GM12875 (cell line): ENCODE results near the gene MYH9.
"Not testable (repeated sequence)": the region's sequence is repeated elsewhere in the genome, so short reads cannot be mapped to it uniquely, and the experiment has no call there.

Source experiments
- H3K4me3 ChIP-seq: one replicate; pipeline ENCODE4 v1.5.1; 2011; ENCODE audit warnings: low read depth, low read length, control low read depth
- CTCF ChIP-seq: IDR thresholded peaks from 2 replicates; pipeline ENCODE4 v1.5.1; 2011; ENCODE audit warnings: low read depth, mild to moderate bottlenecking, control low read depth, inconsistent platforms, low read length, moderate library complexity, borderline replicate concordance; ENCODE audit not compliant: insufficient read depth

The MYH9 gene

DNA sequence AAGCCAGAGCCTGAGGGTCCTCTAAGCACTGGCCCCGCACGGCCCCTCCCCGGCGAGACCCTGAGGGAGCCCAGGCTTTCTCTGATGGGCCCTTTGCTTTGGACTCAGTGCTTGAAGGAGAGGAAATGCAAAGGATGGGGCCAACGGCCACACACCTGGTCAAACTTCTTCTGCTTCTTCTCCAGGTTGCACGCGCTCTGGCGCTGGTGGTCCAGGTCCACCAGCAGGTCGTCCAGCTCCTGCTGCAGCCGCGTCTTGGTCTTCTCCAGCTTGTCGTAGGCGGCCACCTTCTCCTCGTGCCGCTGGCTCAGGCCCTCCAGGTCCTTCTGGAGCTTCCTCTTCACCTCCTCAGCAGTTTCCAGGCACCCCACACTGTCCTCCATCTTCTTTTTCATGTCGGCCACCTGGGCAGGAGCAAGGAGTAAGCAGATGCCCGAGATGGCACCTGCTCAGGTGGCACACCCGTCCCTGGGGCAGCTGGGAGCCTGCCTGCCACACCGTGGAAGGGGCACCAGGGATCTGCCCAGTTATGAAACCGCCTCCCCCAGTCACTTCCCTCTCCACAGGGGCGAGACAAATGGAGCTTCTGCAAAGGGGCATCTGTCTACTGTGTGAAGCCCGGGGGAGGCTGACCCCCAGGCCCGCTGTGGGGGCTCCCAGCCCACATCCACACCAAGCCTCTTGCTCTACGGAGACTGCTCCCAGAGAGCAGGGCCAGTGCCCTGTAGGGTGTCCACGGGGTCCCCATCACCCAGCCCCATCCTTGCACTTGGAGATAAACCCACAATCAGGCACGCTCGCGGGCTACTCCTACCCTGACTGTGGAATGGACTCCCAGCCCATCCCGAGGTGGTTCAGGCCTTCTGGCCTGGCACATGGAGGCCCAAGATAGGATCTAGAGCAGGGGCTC, 95.7 kb downstream of the MYH9 start:
- no peak for TF ChIP-seq CTCF
- no peak overlapping the region for H3K4me3 ChIP-seq

DNA sequence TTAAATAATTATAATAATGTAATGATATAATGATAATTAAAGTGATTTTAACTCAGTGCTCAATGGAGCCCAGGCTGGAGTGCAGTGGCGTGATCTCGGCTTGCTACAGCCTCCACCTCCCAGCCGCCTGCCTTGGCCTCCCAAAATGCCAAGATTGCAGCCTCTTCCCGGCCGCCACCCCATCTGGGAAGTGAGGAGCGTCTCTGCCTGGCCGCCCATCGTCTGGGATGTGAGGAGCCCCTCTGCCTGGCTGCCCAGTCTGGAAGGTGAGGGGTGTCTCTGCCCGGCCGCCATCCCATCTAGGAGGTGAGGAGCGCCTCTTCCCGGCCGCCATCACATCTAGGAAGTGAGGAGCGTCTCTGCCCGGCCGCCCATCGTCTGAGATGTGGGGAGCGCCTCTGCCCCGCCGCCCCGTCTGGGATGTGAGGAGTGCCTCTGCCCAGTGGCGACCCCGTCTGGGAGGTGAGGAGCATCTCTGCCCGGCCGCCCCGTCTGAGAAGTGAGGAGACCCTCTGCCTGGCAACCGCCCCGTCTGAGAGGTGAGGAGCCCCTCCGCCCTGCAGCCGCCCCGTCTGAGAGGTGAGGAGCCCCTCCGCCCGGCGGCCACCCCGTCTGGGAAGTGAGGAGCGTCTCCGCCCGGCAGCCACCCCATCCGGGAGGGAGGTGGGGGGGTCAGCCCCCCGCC, 97.2 kb downstream of the MYH9 start:
- H3K4me3 ChIP-seq = not testable (repeated sequence)

DNA sequence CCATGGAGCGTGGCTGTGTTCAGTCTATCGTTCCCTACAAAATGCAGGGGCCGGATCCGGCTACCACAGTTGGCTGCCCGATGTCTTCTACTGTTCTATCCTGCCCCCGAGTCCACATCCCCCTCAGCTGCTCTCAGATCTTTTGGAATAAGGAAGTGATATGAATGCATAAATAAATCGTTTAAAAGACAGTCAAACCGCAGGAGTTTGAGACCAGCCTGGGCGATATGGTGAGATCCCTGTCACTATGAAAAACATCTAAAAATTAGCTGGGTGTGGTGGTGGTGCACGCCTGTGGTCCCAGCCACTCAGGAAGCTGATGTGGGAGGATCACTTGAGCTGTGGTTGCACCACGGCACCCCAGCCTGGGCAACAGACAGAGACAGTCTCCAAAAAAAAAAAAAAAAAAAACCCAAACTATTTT, 97.8 kb downstream of the MYH9 start:
- not testable (repeated sequence) for H3K4me3 ChIP-seq

DNA sequence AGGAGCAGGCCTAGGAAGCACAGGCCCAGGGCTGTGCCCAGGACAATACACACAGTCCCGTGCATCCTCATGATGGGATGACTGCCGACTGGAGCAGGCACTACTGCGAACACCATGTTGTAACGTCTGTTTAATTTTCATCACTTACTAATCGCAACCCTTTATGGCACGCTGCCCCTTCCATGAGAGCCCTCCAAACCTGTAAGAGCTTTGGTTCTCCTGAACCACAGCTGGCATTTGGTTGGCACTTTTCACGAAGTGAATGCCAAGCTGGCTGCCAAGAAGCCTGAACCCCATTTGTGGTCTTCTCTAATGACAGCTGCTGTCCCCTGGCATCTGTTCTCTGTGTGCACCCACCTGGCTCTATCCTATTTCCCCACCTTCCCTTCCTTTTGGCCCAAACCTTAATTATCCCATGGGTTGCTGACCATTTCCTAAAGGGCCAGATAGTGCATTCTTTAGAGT, 98.3 kb downstream of the MYH9 start:
- no peak for TF ChIP-seq CTCF

GRCh38 chr22:36288571-36289405, 99.0 kb downstream of the MYH9 start:
- H3K4me3 ChIP-seq = no peak overlapping the region
- no peak for TF ChIP-seq CTCF

More for the DNA sequence above, 98.3 kb downstream of the MYH9 start:
- no peak overlapping the region for H3K4me3 ChIP-seq

DNA sequence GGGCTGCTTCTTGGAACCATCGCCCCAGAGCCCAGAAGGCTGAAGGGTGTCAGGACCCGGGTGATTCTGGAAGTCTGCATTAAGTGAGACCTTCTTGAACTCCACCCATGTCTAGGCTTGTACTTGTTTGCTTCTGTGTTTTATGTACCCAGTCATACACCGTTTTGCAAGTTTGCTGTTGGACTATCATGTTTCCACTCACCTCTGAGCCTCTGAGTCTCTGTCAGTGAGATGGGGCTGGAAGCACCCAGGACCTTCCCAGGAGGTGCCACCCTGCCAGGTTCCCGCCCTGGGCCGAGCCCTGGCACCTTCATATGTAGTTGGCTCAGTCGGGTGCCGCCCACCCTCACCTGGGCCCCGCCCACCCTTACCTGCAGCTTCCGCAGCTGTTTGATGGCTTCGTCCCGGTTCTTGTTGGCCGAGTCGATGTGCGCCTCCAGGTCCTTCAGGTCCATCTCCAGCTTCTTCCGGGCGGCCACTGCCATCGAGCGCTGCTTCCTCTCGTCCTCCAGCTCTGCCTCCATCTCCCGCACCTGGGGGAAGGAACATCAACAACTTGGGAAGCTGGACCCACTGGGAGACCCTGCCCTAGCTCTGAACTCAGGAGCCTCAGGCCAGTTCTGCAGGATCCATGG, 99.8 kb downstream of the MYH9 start:
- no peak for TF ChIP-seq CTCF
- no peak overlapping the region for H3K4me3 ChIP-seq

DNA sequence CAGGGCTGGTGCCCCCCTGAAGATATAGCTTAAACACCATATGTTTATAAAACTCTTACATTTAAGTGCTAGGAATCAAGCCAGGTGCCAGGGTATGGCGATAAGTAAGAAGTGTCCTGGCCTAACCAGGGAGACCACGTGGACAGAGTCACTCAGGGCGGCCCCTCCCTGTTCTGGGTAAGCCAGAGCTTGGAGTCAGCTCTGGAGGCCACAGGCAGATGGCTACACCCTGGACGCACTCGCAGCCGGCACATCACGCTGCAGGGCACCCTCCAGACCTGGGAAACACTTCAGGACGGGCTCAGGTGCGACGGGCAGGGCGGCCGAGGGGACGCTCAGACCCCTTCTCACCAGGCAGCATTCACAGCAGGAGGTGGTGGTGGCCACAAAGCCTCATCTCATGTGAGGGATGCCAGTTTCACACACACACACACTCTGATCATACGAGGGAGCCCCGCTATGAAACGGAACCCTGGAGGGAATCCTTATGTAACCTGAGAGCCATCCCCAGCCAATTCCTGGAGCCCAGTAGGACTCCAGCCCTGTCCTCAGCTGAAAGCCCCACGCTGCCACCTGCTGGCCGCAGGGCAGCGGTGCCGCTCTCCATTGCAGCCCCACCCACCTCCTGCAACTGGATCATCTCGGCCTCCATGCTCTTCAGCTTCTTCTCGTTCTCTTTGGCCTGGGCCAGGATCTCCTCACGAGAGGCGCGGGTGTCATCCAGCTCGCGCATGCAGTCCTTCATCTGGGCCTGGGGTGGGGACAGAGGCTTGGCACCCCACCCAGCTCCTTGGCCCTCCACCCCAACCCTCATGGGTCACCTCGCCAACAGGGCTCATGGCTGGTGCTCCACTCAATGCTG, 101.4 kb downstream of the MYH9 start:
- TF ChIP-seq CTCF = peak; percentile 94
- no peak overlapping the region for H3K4me3 ChIP-seq
